GM12878 (cell line): ENCODE measurements around the gene NACA2. TPM values are rescaled to one million over a fixed set of nuclear protein-coding genes. Genes with fewer than 3 reads are reported as not detected.
A peak's percentile ranks its signal among the peaks of the same experiment; 100 is the strongest.

Experiments used
- ATAC-seq: fragments of 200-7000 bp; cut with Tn5 transposase; 3 replicates; pipeline ENCODE4 v1.9.1; 2020; ENCODE audit warnings: mild to moderate bottlenecking, moderate library complexity
- BruUV-seq: library from RNA; stranded (reverse); fragments of 400-500 nt; replicated peaks from 2 replicates; lab custom pipeline; 2021; lab: Mats Ljungman, UMichigan
- CTCF ChIA-PET: fragments of 300-600 bp; sonication (Branson Sonifier 250); formaldehyde crosslinking; extraction: SDS; loops from one replicate; lab custom pipeline; 2021; ENCODE audit warnings: inconsistent platforms; lab: Yijun Ruan, JAX
- POLR2A ChIA-PET: fragments of 350-600 bp; formaldehyde crosslinking; extraction: SDS; loops from one replicate; lab custom pipeline; 2021; ENCODE audit warnings: inconsistent platforms; lab: Charles Lee
- RAD21 ChIA-PET: fragments of 300-600 bp; sonication (Branson Sonifier 250); formaldehyde crosslinking; loops from one replicate; lab custom pipeline; 2023; ENCODE audit warnings: antibody characterized with exemption; ENCODE audit not compliant: unreplicated experiment; lab: Charles Lee
- SMC1A ChIA-PET: fragments of 300-600 bp; sonication (Branson Sonifier 250); formaldehyde crosslinking; loops from one replicate; lab custom pipeline; 2023; ENCODE audit not compliant: unreplicated experiment, uncharacterized antibody; lab: Charles Lee
- DNase-seq: peaks from one replicate; pipeline ENCODE4 v3.0.0-alpha.2; 2011; ENCODE audit warnings: low read depth, low spot score
- FAIRE-seq: peaks from 3 replicates; lab custom pipeline; 2011; peaks lifted over from hg19 to GRCh38; lab: Jason Lieb, UNC
- H2AFZ ChIP-seq: 2 replicates; pipeline ENCODE4 v1.6.0; 2011; ENCODE audit warnings: low read depth, low read length, control low read depth; ENCODE audit not compliant: control insufficient read depth
- H3K27ac ChIP-seq: 2 replicates; pipeline ENCODE4 v1.5.1; 2011; ENCODE audit warnings: control low read depth; ENCODE audit not compliant: control insufficient read depth, insufficient read depth
- H3K27me3 ChIP-seq, 2 experiments: replicated peaks in 1 of 2; 2 replicates each; pipeline versions ENCODE4 v1.6.0 to v1.6.1; 2011; ENCODE audit warnings: low read length in 1 of 2; ENCODE audit not compliant: control insufficient read depth in 2 of 2, insufficient read depth in 2 of 2
- H3K36me3 ChIP-seq, 2 experiments: 2 replicates each; pipeline ENCODE4 v1.5.1; 2011; ENCODE audit warnings: low read length in 1 of 2; ENCODE audit not compliant: control insufficient read depth in 2 of 2, insufficient read depth in 2 of 2
- H3K4me1 ChIP-seq: 2 replicates; pipeline ENCODE4 v1.6.1; 2011; ENCODE audit warnings: mild to moderate bottlenecking, low read length, moderate library complexity, mixed read lengths; ENCODE audit not compliant: control insufficient read depth, insufficient read depth
- H3K4me2 ChIP-seq: 2 replicates; pipeline ENCODE4 v1.6.0; 2011; ENCODE audit warnings: control low read depth; ENCODE audit not compliant: control insufficient read depth, insufficient read depth
- H3K4me3 ChIP-seq: fragments of 200-600 bp; sonication (generic); 2 replicates; pipeline ENCODE4 v1.5.1; 2016
- H3K79me2 ChIP-seq: 2 replicates; pipeline ENCODE4 v1.6.0; 2011; ENCODE audit warnings: low read length; ENCODE audit not compliant: control insufficient read depth, insufficient read depth
- H3K9ac ChIP-seq: 2 replicates; pipeline ENCODE4 v1.8.0; 2011; ENCODE audit warnings: low read length, control low read depth, mixed read lengths; ENCODE audit not compliant: control insufficient read depth, insufficient read depth
- H3K9me3 ChIP-seq: replicated peaks from 3 replicates; pipeline ENCODE4 v1.5.1; 2011; ENCODE audit warnings: mild to moderate bottlenecking, low read length; ENCODE audit not compliant: control insufficient read depth, insufficient read depth
- H4K20me1 ChIP-seq: 2 replicates; pipeline ENCODE4 v1.6.0; 2011; ENCODE audit not compliant: control insufficient read depth, insufficient read depth
- ATF7 ChIP-seq: fragments of 450-650 bp; IDR thresholded peaks from 2 replicates; pipeline ENCODE4 v1.6.1; 2016; ENCODE audit warnings: low read depth, mild to moderate bottlenecking
- ETV6 ChIP-seq, 2 experiments: fragments of 450-650 bp in 1 of 2; IDR thresholded peaks in 1 of 2; conservative IDR thresholded peaks in 1 of 2; 2 replicates each; pipeline ENCODE4 v1.6.1; 2014; ENCODE audit warnings: antibody characterized with exemption in 1 of 2, borderline replicate concordance in 1 of 2, low read depth in 1 of 2, mild to moderate bottlenecking in 1 of 2, moderate library complexity in 1 of 2
- HDAC6 ChIP-seq: fragments of 200-600 bp; sonication (generic); IDR thresholded peaks from one replicate; pipeline ENCODE4 v1.8.0; 2017; ENCODE audit warnings: antibody characterized with exemption; ENCODE audit not compliant: unreplicated experiment
- NFXL1 ChIP-seq: fragments of 450-650 bp; IDR thresholded peaks from 2 replicates; pipeline ENCODE4 v1.6.1; 2017; ENCODE audit warnings: antibody characterized with exemption, mild to moderate bottlenecking, borderline replicate concordance
- NR2C1 ChIP-seq: fragments of 450-650 bp; IDR thresholded peaks from 2 replicates; pipeline ENCODE4 v1.6.1; 2017; ENCODE audit warnings: antibody characterized with exemption, mild to moderate bottlenecking, moderate library complexity
- PAX5 ChIP-seq: IDR thresholded peaks from 2 replicates; pipeline ENCODE4 v1.6.1; 2011; ENCODE audit warnings: low read depth, low read length, borderline replicate concordance
- RAD21 ChIP-seq: IDR thresholded peaks from 2 replicates; pipeline ENCODE4 v1.6.1; 2011; ENCODE audit warnings: mild to moderate bottlenecking, low read depth, low read length, moderate library complexity; ENCODE audit not compliant: insufficient read depth
- YY1 ChIP-seq: IDR thresholded peaks from 2 replicates; pipeline ENCODE4 v1.6.1; 2011; ENCODE audit warnings: low read depth, mild to moderate bottlenecking, low read length
- ZNF622 ChIP-seq: fragments of 450-650 bp; IDR thresholded peaks from 2 replicates; pipeline ENCODE4 v1.6.1; 2017; ENCODE audit warnings: mild to moderate bottlenecking, inconsistent platforms
- WGBS: methylation state at CpG from one replicate; pipeline ENCODE4 v1.1.6; 2016; ENCODE audit warnings: low lambda C conversion rate; ENCODE audit not compliant: insufficient replicate concordance, insufficient coverage; ENCODE audit errors: missing lambda C conversion rate; 5-methylcytosine and 5-hydroxymethylcytosine counted together
- in situ Hi-C: fragments of 300-500 bp; cut with MboI; formaldehyde crosslinking; loops from 9 replicates; pipeline ENCODE4 v1.14.3; 2018; ENCODE audit warnings: mixed read lengths
- intact Hi-C: fragments of 100-400 bp; cut with micrococcal nuclease; formaldehyde crosslinking; loops from one replicate; pipeline ENCODE4 v1.14.2; 2022; ENCODE audit not compliant: unreplicated experiment
- polyA plus RNA-seq, 11 experiments: library from polyadenylated mRNA; depleted of rRNA in 4 of 11; unstranded in 6 of 11; stranded (reverse) in 5 of 11; fragments of >200 nt; fragmentation: Nextera tagmentation in 4 of 11; fragmentation: Illumina TruSeq in 1 of 11; extraction: Ambion mirVana in 4 of 11; extraction: Trizol in 1 of 11; gene quantifications; 1 replicate in 1 of 11; 2 replicates in 10 of 11; pipeline versions ENCODE4 v1.2.1 to v1.2.3, GENCODE V29; 2011 to 2016; ENCODE audit warnings: inconsistent platforms in 2 of 11, missing spikeins in 2 of 11, low read depth in 1 of 11
- total RNA-seq, 4 experiments: library from RNA; depleted of rRNA in 3 of 4; stranded (reverse); fragments of >200 nt in 3 of 4; fragmentation: Illumina TruSeq in 1 of 4; extraction: Trizol in 1 of 4; gene quantifications; 2 replicates each; pipeline versions ENCODE4 v1.2.1 to v1.2.3, GENCODE V29; 2013 to 2021

The NACA2 gene
- total and polyA plus RNA-seq, 10 of the 15 experiments (the other 5 are each of a cell fraction or from before 2014, with no cell fraction given), result 0.16 to 0.68 (median 0.36) TPM; not detected in 4

GRCh38 chr17:61561354-61561753 lies 29.7 kb downstream of the NACA2 start:
- CTCF ChIA-PET, result interaction anchor here (0.7 kb wide), 1 partner anchor 14 kb away, joined by 3 read pairs; no protein-coding TSS in a partner anchor
- no peak for TF ChIP-seq ZNF622
- TF ChIP-seq PAX5, result no peak
- TF ChIP-seq HDAC6, result no peak
- TF ChIP-seq NR2C1, result no peak
- peak; percentile 25; the same call in 1 of the 2 replicates for TF ChIP-seq NFXL1
- peak in 1 of 2 experiments; percentile 9; a peak in 1 of 4 replicates for TF ChIP-seq ETV6 (conservative IDR thresholded peaks at IDR 0.05 in 1 of 2, IDR thresholded peaks at IDR 0.05 in 1 of 2; ENCODE audit: borderline replicate concordance in 1 of 2, low read depth in 1 of 2)

DNA sequence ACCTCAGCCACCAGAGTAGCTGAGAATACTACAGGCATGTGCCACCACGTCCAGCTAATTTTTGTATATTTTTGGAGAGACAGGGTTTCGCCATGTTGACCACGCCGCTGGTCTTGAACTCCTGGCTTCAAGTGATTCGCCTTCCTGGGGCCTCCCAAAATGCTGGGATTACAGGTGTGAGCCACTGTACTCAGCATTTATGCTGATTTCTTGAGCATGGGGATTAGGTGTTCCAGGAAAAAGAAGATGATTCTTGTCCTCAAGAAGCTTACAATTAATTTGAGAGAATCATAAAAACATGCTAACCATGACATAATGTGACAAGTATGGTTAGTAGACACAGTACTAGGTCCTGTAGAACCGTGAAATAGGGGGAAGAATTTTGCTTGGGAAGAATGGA lies 30.9 kb downstream of the NACA2 start:
- SMC1A ChIA-PET, result no interaction called here
- H3K36me3 ChIP-seq, result no peaks in the 10 kb centered on the region
- no peak overlapping the region for H3K4me2 ChIP-seq
- POLR2A ChIA-PET, result no interaction called here
- no peaks in the 10 kb centered on the region for H4K20me1 ChIP-seq
- no peak for ATAC-seq
- no peak for DNase-seq
- no peak overlapping the region for H3K4me3 ChIP-seq
- H2AFZ ChIP-seq, result no peak overlapping the region
- RAD21 ChIA-PET, result no interaction called here
- 42% methylated on average over 6 of the region's 6 CpGs for WGBS
- no peak for TF ChIP-seq ATF7
- TF ChIP-seq RAD21, result no peak
- peak; percentile 87 for TF ChIP-seq NFXL1
- TF ChIP-seq YY1, result no peak
- no peak overlapping the region for H3K9ac ChIP-seq
- no peak for FAIRE-seq
- in situ Hi-C loops, result no loop called here
- no peaks in the 10 kb centered on the region for H3K79me2 ChIP-seq
- no peaks in the 10 kb centered on the region for H3K9me3 ChIP-seq
- no peak overlapping the region for H3K27ac ChIP-seq
- BruUV-seq, result no TSS peak
- no peaks in the 10 kb centered on the region for H3K4me1 ChIP-seq
- CTCF ChIA-PET, result no interaction called here
- no peaks in the 10 kb centered on the region; a peak in 2 of 4 replicates for H3K27me3 ChIP-seq
- intact Hi-C loops, result no loop called here

More at GRCh38 chr17:61561354-61561753, 29.7 kb downstream of the NACA2 start:
- Histone ChIP-seq H3K4me3 (no peak overlapping the region), H3K27ac (no peak overlapping the region), H3K4me1 (no peaks in the 10 kb centered on the region), H3K79me2 (no peaks in the 10 kb centered on the region), H3K9me3 (no peaks in the 10 kb centered on the region), H3K4me2 (no peak overlapping the region), H2AFZ (no peak overlapping the region), H3K36me3 (no peaks in the 10 kb centered on the region), H3K27me3 (no peaks in the 10 kb centered on the region; a peak in 2 of 4 replicates), H4K20me1 (no peaks in the 10 kb centered on the region), H3K9ac (no peak overlapping the region)
- DNase-seq (no peak), ATAC-seq (no peak), FAIRE-seq (no peak)
- in situ Hi-C loops, result no loop called here
- WGBS, result 25% methylated on average over 2 of the region's 2 CpGs
- ChIA-PET POLR2A (no interaction called here), RAD21 (interaction anchor here (0.6 kb wide), 1 partner anchor 44 kb away, joined by 4 read pairs; no protein-coding TSS in a partner anchor), SMC1A (interaction anchor here (0.6 to 0.7 kb wide), 3 partner anchors 10 to 1406 kb away, joined by 3 read pairs; no protein-coding TSS in a partner anchor)
- no TSS peak for BruUV-seq
- intact Hi-C loops, result no loop called here
